H9 (cell line): Measurements from ENCODE around the gene LRRC8C. TPM values are rescaled to one million over a fixed set of nuclear protein-coding genes. Genes with fewer than 3 reads are reported as not detected.
A peak's percentile ranks its signal among the peaks of the same experiment; 100 is the strongest.

ENCODE experiments used
- DNase-seq: peaks from one replicate; pipeline ENCODE4 v3.0.0-alpha.2; 2017
- H2AFZ ChIP-seq: one replicate; pipeline ENCODE4 v1.6.1; 2013; ENCODE audit warnings: mild to moderate bottlenecking, low read length, control low read depth, moderate library complexity
- H2AK5ac ChIP-seq: 2 replicates; pipeline ENCODE4 v1.6.1; 2013; ENCODE audit warnings: low read length, control low read depth, mixed read lengths; ENCODE audit not compliant: insufficient read length
- H2BK120ac ChIP-seq: one replicate; pipeline ENCODE4 v1.6.1; 2013; ENCODE audit warnings: low read depth, mild to moderate bottlenecking, low read length, control low read depth, inconsistent platforms; ENCODE audit not compliant: poor library complexity, severe bottlenecking
- H2BK12ac ChIP-seq: 2 replicates; pipeline ENCODE4 v1.6.1; 2013; ENCODE audit warnings: low read length, control low read depth, mixed read lengths, low read depth; ENCODE audit not compliant: insufficient read length
- H2BK15ac ChIP-seq: 2 replicates; pipeline ENCODE4 v1.6.1; 2013; ENCODE audit warnings: low read depth, low read length, control low read depth
- H2BK20ac ChIP-seq: one replicate; pipeline ENCODE4 v1.6.1; 2013; ENCODE audit warnings: low read depth, mild to moderate bottlenecking, low read length, control low read depth, inconsistent platforms; ENCODE audit not compliant: poor library complexity, severe bottlenecking
- H2BK5ac ChIP-seq: 2 replicates; pipeline ENCODE4 v1.6.1; 2013; ENCODE audit warnings: low read length, control low read depth, mixed read lengths; ENCODE audit not compliant: insufficient read length
- H3K14ac ChIP-seq: 2 replicates; pipeline ENCODE4 v1.6.1; 2013; ENCODE audit warnings: low read length, control low read depth; ENCODE audit not compliant: insufficient read depth
- H3K18ac ChIP-seq: 2 replicates; pipeline ENCODE4 v1.6.1; 2013; ENCODE audit warnings: low read depth, mild to moderate bottlenecking, mixed read lengths, low read length, control low read depth; ENCODE audit not compliant: insufficient read length
- H3K23ac ChIP-seq: 2 replicates; pipeline ENCODE4 v1.6.1; 2013; ENCODE audit warnings: low read length, control low read depth, mixed read lengths, low read depth; ENCODE audit not compliant: insufficient read length
- H3K23me2 ChIP-seq: 2 replicates; pipeline ENCODE4 v1.6.1; 2013; ENCODE audit warnings: low read depth, mild to moderate bottlenecking, mixed read lengths, low read length, control low read depth; ENCODE audit not compliant: insufficient read length, poor library complexity, severe bottlenecking
- H3K27ac ChIP-seq: 2 replicates; pipeline ENCODE4 v1.5.1; 2013; ENCODE audit warnings: low read length, control low read depth, mixed read lengths, low read depth; ENCODE audit not compliant: insufficient read length
- H3K27me3 ChIP-seq: 2 replicates; pipeline ENCODE4 v1.6.1; 2013; ENCODE audit warnings: low read length, control low read depth, inconsistent platforms; ENCODE audit not compliant: insufficient read depth
- H3K4ac ChIP-seq: 2 replicates; pipeline ENCODE4 v1.6.1; 2013; ENCODE audit warnings: low read depth, mild to moderate bottlenecking, control low read depth, inconsistent platforms, low read length, moderate library complexity
- H3K4me1 ChIP-seq: 2 replicates; pipeline ENCODE4 v1.6.1; 2013; ENCODE audit warnings: low read length, control low read depth, inconsistent platforms; ENCODE audit not compliant: insufficient read depth
- H3K4me2 ChIP-seq: 2 replicates; pipeline ENCODE4 v1.6.1; 2013; ENCODE audit warnings: low read length, control low read depth, mixed read lengths; ENCODE audit not compliant: insufficient read length, insufficient read depth
- H3K56ac ChIP-seq: 2 replicates; pipeline ENCODE4 v1.6.1; 2013; ENCODE audit warnings: low read depth, mild to moderate bottlenecking, mixed read lengths, low read length, control low read depth; ENCODE audit not compliant: insufficient read length
- H3K79me1 ChIP-seq: 2 replicates; pipeline ENCODE4 v1.6.1; 2013; ENCODE audit warnings: low read depth, mild to moderate bottlenecking, moderate library complexity, low read length, control low read depth, inconsistent platforms; ENCODE audit not compliant: insufficient read depth, poor library complexity, severe bottlenecking
- H3K79me2 ChIP-seq: 2 replicates; pipeline ENCODE4 v1.6.1; 2013; ENCODE audit warnings: low read length, control low read depth, inconsistent platforms; ENCODE audit not compliant: insufficient read depth
- H3K9ac ChIP-seq: 2 replicates; pipeline ENCODE4 v1.6.1; 2013; ENCODE audit warnings: low read length, control low read depth, mixed read lengths; ENCODE audit not compliant: insufficient read length; ENCODE audit errors: extremely low read depth
- H3K9me3 ChIP-seq: one replicate; pipeline ENCODE4 v1.6.1; 2013; ENCODE audit warnings: low read depth, low read length, inconsistent platforms; ENCODE audit not compliant: control insufficient read depth
- H3T11ph ChIP-seq: one replicate; pipeline ENCODE4 v1.6.1; 2013; ENCODE audit warnings: mild to moderate bottlenecking, low read length, control low read depth, inconsistent platforms
- H4K20me1 ChIP-seq: one replicate; pipeline ENCODE4 v1.6.1; 2013; ENCODE audit not compliant: control insufficient read depth, insufficient read length, insufficient read depth
- H4K5ac ChIP-seq: 2 replicates; pipeline ENCODE4 v1.6.1; 2013; ENCODE audit warnings: low read depth, mild to moderate bottlenecking, mixed read lengths, low read length, control low read depth; ENCODE audit not compliant: insufficient read length
- H4K8ac ChIP-seq: replicated peaks from 2 replicates; pipeline ENCODE4 v1.6.1; 2013; ENCODE audit warnings: low read length, control low read depth, mixed read lengths, low read depth; ENCODE audit not compliant: insufficient read length
- H4K91ac ChIP-seq: 2 replicates; pipeline ENCODE4 v1.6.1; 2013; ENCODE audit warnings: low read depth, mild to moderate bottlenecking, moderate library complexity, mixed read lengths, low read length, control low read depth; ENCODE audit not compliant: insufficient read length
- H3K27ac Mint-ChIP-seq, 3 experiments: 2 replicates in 2 of 3; 3 replicates in 1 of 3; pipeline ENCODE4 v1.8.0; 2020 to 2021; ENCODE audit warnings: mixed read lengths in 3 of 3, mild to moderate bottlenecking in 1 of 3, moderate library complexity in 1 of 3
- H3K27me3 Mint-ChIP-seq: 2 replicates; pipeline ENCODE4 v1.8.0; 2021; ENCODE audit warnings: low read depth, mild to moderate bottlenecking, moderate library complexity, mixed read lengths
- H3K36me3 Mint-ChIP-seq, 3 experiments: 2 replicates in 2 of 3; 3 replicates in 1 of 3; pipeline ENCODE4 v1.8.0; 2020 to 2021; ENCODE audit warnings: low read depth in 3 of 3, mixed read lengths in 3 of 3; ENCODE audit not compliant: insufficient read depth in 1 of 3
- H3K4me1 Mint-ChIP-seq, 2 experiments: 2 replicates each; pipeline ENCODE4 v1.8.0; 2020; ENCODE audit warnings: mixed read lengths in 2 of 2
- H3K4me3 Mint-ChIP-seq, 2 experiments: 2 replicates in 1 of 2; 3 replicates in 1 of 2; pipeline ENCODE4 v1.8.0; 2020 to 2021; ENCODE audit warnings: mild to moderate bottlenecking in 2 of 2, mixed read lengths in 2 of 2, moderate library complexity in 1 of 2
- H3K9me3 Mint-ChIP-seq, 2 experiments: 2 replicates in 1 of 2; 3 replicates in 1 of 2; pipeline ENCODE4 v1.8.0; 2020; ENCODE audit warnings: mild to moderate bottlenecking in 2 of 2, mixed read lengths in 2 of 2, moderate library complexity in 1 of 2
- CTCF ChIP-seq: fragments of 200-600 bp; sonication (generic); conservative IDR thresholded peaks from 3 replicates; pipeline ENCODE4 v1.8.0; 2021; ENCODE audit warnings: antibody characterized with exemption, mild to moderate bottlenecking
- WGBS: extraction: QIAGEN DNeasy Blood & Tissue Kit; methylation state at CpG from one replicate; pipeline ENCODE4 v1.1.7; 2013; ENCODE audit warnings: missing lambda C conversion rate, low lambda C conversion rate, mixed read lengths; ENCODE audit not compliant: insufficient read length; ENCODE audit errors: extremely low coverage; 5-methylcytosine and 5-hydroxymethylcytosine counted together
- total RNA-seq: library from RNA; stranded (reverse); gene quantifications from 2 replicates; pipeline ENCODE4 v1.2.1, GENCODE V29; 2021

The LRRC8C gene
- total RNA-seq, 1 experiment from 2014 or later, result 1.9 TPM

DNA sequence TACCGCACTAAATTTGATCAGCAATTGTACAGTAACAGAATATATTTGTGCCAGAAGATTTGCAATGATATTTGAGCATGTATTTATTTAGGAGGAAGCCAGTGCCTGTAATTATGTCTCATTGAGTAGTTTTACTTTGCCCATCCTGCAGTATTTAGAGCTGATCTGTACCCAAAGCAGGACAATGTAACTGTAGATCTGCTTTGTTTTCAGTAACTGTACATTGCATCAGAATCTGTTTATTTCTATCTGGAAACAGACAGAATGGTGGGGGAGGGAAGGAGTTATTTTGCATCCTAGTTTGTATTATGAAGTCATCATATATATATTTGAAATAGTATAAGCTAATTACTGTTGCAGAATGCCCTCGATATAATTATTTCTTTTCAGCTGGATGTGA, 36.2 kb upstream of the LRRC8C start:
- no peak overlapping the region for H3K4ac ChIP-seq
- H3K9me3 ChIP-seq, result no peaks in the 10 kb centered on the region
- Mint-ChIP-seq H3K9me3 (no peaks in the 10 kb centered on the region; a peak in 1 of 5 replicates), H3K4me1 (peaks cover 51 to 60% of the 10 kb centered on the region in 2 experiments), H3K4me3 (no peak overlapping the region), H3K27me3 (no peaks in the 10 kb centered on the region), H3K27ac (0 out of 7 replicates have a peak overlapping the region, but pooled peaks of 1 of the 3 experiments have one; percentile 23), H3K36me3 (peaks cover 2 to 9% (median 7%) of the 10 kb centered on the region in 3 experiments; a peak in 6 of 7 replicates)
- H2BK15ac ChIP-seq, result no peak overlapping the region
- no peak overlapping the region for H2BK5ac ChIP-seq
- H2BK120ac ChIP-seq, result no peak overlapping the region
- no peak overlapping the region for H3K23ac ChIP-seq
- no peaks in the 10 kb centered on the region for H3K79me1 ChIP-seq
- H3K27ac ChIP-seq, result no peak overlapping the region
- no peaks in the 10 kb centered on the region for H4K20me1 ChIP-seq
- no peak overlapping the region for H2AFZ ChIP-seq
- H3K27me3 ChIP-seq, result no peaks in the 10 kb centered on the region
- no peak overlapping the region for H3K18ac ChIP-seq
- no peak overlapping the region for H4K5ac ChIP-seq
- no peak overlapping the region for H4K91ac ChIP-seq
- H3K4me2 ChIP-seq, result no peak overlapping the region
- no peak overlapping the region for H2BK20ac ChIP-seq
- no peak for DNase-seq
- peaks cover 11% of the 10 kb centered on the region; the same call in 1 of the 2 replicates for H3K4me1 ChIP-seq
- H3K79me2 ChIP-seq, result no peaks in the 10 kb centered on the region
- no peak overlapping the region for H3T11ph ChIP-seq
- H3K9ac ChIP-seq, result no peak overlapping the region
- no peak overlapping the region for H2AK5ac ChIP-seq
- no peak overlapping the region for H3K56ac ChIP-seq
- no peak overlapping the region for H4K8ac ChIP-seq
- no CpG with 5 or more reads among the region's 2 CpGs for WGBS
- no peak overlapping the region for H2BK12ac ChIP-seq
- no peak overlapping the region for H3K14ac ChIP-seq
- TF ChIP-seq CTCF, result no peak
- no peaks in the 10 kb centered on the region for H3K23me2 ChIP-seq
